SIG-M5 treated with dmso at 0.1 percent for 504 hours (cell line): ENCODE data around the gene SLC15A1.
A peak's percentile ranks its signal among the peaks of the same experiment; 100 is the strongest.

Experiments used
- DNase-seq: peaks from one replicate; lab custom pipeline; 2025; ENCODE audit not compliant: unreplicated experiment; lab: John Stamatoyannopoulos, UW

SLC15A1 gene

DNA sequence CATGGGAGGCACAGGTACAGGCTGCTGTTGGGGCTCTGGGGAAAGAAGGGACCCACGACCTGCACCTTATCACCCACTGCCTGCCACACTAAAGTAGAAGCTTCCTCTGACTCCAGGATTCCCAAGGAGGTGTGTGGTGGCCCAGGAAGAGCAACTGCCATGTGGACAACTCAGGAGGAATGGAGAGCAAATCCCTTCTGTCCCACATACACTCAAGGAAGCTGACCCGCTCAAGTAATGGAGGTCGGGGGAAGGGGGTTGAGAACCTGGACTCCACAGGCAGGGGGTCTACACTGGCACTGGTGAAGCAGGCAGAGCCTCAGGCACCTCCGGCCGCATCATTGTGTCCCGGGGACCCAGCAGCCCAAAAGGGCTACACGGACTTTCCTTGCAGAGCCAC lies 29.4 kb upstream of the SLC15A1 start:
- DNase-seq, result no peak

DNA sequence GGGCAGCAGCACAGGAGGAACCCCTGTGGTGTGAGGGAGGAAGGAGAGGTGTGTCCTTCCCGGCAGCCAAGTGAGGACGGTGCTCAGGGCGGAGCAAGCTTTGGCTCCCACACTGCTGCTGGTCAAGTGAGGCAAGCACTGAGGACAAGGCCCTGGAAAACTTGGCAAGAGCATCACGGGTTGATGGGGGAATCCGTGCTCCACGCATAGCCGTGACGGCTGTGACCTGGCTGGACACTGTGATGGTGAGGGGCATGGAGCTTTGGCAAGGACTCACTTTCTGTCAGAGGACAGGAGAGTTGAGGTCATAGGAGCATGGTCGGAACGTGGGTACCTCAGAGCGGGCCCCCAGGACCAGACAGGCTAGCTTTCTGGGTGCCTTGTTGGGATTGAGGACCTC lies 29.0 kb upstream of the SLC15A1 start:
- no peak for DNase-seq

DNA sequence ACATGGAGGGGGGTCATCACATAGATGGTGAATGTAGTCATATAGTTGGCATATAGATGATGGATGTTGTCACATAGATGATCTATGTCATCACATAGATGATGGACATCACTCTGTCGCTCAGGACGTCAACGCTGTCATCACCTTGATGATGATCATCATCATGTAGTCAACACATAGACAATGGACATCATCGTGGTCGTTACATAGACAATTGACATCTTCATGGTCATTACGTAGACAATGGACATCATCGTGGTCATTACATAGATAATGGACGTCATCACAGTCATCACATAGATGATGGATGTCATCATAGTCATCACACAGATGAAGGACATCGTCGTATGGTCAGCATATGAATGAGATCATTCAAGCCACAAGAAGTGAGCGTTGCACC lies 28.6 kb upstream of the SLC15A1 start:
- no peak for DNase-seq

DNA sequence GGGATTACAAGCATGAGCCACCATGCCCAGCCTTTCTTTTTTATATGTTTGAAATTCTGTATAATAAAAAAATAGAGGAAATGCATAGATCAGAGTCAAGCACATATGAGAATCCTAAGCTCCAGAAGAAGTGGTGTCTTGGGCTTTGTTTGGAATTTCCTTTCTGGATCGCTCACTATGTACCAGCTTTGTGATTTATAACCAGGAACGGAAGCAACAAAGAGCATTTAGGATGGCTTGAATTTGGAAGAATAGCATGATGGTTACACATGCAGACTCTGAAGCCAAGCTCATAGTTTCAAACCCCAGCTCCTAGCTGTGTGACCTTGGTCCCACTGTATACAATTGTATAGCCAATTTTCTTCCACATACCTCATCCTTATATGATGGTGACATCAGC lies 28.0 kb upstream of the SLC15A1 start:
- DNase-seq, result no peak

DNA sequence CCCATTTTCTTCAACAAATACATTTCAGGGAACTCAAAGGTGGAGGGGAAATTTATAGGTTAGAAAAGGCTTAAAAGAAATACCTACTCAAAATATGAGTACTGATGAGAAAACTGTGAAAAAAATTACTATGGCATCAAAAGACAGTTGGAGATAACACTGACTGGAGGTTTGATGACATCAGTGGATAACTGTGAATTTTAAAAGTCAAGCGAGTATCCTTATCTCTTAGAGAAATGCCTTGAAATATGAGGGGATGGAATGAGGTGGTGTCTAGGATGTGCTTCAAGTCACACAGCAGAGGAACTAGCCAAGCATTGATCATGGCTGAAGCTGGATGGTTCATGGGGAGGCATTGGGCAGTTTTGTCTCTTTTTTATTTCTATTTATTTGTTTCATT lies 27.2 kb upstream of the SLC15A1 start:
- no peak for DNase-seq

DNA sequence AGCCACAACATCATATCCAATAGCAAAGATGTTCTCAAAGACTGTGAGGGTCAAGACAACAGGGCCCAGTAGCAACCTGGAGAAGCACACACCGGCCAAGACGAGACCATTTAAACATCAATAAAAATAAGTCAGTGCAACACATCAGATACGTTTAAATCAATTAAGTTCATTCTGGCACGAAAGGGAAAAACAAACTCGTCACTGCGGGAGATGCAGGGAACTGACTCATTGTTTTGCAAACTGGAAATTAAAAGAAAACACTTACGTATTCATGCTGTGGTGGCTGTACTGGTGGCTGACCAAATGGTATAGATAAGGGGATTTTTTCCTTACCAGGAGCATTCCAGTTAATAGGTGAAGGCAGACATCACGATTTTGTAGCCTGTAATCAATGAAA lies 26.3 kb upstream of the SLC15A1 start:
- no peak for DNase-seq

DNA sequence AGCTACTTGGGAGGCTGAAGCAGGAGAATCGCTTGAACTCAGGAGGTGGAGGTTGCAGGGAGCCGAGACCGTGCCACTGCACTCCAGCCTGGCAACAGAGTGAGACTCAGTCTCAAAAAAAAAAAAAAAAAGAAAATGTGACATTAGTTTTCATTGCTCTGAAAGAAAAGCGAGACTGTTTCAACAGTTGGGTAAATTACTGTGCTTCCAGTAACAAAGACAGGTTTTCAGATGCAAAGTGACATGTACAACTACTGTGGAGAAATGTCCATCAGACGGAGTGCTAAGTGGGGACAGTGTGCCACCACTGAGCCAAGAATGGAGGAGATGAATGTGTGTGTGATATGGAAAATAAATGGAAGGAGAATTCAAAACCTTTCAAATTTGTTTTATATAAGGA lies 24.2 kb upstream of the SLC15A1 start:
- DNase-seq, result no peak

DNA sequence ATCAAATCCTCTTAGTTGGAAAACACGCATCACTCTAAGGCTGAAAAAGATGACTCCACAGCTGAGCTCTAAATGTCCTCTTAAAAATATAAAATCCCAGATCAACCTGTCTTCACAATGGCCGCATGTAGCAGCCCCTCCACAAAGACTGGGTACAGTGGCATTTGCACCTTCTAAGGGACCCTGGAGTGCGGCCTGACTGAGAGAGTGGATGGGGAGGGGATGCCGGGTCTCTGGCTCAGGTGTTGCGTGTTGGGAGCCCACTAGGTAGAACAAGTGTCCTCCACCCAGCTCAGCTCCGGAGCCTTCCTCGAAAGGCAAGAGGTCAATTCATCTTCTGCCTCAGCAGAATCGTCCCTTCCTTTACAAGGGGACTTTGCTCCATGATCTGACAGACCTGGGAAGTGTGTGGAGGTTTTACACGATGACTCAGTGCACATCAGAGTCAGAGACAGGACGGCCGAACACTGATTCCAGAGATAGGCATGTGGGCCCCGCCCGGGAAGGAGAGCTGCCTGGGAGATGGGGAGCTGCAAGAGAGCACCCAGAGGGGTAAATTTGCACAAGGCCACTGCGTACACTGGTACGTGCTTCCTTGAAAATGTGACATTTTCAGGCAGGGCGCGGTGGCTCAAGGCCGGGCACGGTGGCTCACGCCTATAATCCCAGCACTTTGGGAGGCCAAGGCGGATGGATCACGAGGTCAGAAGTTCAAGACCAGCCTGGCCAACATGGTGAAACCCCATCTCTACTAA lies 23.5 kb upstream of the SLC15A1 start:
- DNase-seq, result no peak

DNA sequence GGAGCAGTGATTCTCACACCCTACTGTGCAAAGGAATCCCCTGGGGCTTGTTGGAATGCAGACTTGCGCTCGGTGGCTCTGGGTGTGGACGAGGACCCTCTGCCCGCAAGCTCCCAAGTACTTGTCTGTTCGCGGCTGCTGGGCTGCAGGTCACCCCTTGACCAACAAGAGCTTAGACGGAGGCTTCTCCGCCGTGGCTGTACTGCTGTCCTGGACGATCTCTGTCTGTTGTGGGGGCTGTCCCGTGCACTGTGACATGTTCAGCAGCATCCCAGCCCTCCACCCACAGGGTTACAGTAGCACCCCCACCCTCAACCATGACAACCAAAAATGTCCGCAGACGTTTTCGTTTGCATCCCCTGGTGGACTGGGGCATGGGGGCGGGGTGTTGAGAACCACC lies 22.9 kb upstream of the SLC15A1 start:
- DNase-seq, result no peak

DNA sequence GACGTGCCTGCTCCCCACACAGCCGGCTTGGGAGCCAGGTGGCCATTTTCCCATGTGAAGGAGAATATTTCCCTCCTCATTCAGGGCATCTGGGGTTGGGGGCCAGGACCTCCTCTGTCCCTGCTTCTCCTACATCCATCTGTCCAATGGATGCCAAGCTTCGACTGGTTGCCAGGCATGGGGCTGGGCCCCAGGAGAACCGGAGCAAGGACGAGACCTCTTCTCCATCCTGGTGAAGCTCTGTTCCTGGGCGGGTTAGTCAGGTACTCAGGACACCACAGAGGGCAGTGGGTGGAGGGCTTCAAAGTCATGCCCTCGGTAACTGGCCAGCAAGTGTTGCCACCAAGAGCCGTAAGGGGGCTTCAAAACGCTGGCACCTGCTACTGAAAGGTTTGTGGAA lies 22.3 kb upstream of the SLC15A1 start:
- DNase-seq, result no peak

DNA sequence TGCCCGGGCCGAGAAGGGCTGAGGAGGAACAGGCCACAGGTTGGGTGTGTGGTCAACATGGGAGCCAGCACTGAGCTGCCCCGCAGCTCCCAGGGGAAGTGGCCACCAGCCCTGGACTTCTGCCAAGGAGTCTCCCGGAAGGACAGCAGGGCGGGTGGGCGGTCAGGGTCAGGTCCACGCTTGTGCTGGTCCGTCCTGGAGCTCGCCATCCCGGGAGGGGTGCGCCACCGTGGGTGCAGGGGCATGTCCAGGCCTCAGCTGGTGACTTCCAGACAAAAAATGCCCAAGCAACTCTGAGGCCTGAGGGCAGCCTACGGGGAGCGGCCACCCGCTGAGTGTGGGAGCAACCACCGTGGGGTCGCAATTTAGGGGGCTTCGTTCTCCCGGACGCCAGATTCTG lies 21.4 kb upstream of the SLC15A1 start:
- no peak for DNase-seq

DNA sequence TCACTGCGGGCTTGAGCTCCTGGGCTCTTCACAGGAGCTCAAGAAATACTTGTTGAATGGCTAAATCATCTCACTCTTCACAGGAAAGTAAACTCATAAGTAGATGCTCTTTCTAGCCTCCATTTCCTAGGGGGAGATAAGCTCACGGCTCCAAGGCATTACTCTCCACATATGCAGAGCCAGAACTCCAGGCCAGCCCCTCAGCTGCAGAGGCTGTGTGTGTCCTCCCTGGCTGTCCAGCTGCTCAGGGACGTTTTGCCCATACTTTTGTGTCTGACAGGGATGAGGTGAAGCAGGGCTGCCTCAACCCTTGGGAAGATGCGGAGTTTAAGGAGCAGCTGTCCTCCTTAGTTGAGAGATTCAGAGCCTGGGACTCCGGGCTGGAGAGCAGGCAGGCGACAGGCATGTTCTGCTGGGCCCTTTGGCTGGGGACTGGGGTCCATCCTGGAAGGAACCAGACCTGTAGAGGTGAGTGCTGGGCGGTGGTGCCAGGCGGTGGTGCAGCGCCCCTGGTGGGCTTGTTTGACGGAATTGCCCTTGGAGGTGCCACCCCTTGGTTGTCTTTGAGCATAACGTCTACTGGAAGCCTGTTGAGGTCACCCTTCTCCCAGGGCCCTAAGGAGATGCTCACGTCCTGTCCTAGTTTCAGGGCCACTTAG lies 20.5 kb upstream of the SLC15A1 start:
- DNase-seq, result no peak

DNA sequence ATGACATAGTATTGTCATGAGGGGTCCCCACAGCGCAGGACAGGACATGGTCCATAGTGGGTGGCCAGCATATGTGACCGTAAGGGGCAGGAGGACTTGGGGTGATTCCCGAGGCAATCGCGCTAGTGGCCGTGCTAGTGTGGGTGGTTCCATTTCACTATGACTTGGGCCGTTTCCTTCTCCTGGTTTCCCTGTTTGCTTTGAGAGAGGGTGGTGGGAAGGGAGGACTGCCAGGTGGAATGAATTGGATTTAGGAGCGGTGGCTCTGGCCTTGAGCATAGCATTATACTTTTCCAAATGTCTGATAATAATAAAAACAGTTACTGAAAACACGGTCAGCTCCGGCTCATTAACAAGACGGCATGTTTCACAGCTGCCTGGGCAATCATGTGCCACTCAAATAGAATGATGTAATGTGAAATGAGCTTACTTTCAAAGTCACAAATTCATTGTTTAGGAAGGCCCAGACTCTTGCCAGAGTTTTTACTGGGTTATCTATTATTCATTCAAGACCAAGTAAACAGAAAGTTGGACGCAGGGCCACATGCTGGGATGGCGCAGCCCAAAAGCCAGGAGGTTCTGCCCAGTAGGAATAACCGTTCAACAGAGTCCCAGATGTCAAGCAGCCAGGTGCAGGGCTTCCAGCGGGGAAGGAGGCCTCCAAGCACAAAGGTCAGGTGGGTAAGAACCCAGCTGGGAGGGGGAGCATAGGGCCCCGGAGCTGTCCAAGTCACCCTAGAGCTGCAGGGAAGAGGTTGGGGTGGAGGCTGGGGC lies 19.6 kb upstream of the SLC15A1 start:
- no peak for DNase-seq

DNA sequence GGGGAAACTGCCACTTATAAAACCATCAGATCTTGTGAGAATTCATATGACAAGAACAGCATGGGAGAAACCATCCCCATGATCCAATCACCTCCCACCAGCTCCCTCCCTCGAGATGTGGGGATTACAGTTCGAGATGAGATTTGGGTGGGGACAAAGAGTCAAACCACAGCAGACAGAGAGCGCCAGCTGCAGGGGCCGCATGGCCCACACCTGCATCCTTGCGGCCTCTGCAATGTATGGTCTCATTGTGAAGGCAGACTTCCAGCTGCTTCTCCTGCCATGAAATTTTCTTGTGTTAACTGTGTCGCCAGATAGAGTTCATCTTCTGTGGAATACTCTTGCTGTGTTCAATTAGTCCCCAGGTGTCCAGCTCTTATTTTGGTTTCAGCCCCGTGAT lies 17.3 kb upstream of the SLC15A1 start:
- no peak for DNase-seq

DNA sequence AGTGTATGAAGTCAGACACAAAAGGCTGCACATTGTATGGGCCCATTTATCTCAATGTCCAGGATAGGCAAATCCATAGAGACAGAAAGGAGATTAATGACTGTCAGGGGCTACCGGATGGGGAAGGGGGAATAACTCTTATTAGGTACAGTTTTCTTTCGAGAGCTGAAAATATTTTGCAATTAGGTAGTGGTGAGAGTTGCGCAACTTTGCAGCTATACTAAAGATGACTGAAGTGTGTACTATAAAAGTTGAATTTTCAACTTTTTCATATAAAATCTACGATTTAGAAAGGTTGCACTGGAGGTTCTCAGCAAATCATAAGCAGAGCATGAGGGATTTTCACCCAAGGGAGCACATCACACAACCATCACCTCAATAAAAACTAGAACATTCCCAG lies 16.1 kb upstream of the SLC15A1 start:
- DNase-seq, result peak; percentile 36

DNA sequence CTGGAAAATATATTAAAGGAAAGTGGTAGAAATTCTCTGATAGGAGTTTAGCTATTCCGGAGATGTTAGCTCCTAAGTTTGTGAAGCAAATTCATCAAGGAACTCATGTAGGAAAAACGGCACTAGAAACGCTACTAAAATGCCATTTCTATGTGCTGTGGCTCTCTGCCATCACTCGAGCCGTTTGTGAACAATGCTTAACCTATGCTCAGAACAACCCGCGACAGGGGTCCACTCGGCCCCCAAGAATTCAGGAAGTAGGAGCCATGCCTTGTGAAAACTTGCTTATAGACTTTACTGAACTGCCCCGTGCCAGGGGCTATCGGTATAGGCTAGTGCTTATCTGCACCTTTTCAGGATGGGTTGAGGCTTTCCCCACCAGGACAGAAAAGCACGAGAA lies 14.2 kb upstream of the SLC15A1 start:
- DNase-seq, result no peak

DNA sequence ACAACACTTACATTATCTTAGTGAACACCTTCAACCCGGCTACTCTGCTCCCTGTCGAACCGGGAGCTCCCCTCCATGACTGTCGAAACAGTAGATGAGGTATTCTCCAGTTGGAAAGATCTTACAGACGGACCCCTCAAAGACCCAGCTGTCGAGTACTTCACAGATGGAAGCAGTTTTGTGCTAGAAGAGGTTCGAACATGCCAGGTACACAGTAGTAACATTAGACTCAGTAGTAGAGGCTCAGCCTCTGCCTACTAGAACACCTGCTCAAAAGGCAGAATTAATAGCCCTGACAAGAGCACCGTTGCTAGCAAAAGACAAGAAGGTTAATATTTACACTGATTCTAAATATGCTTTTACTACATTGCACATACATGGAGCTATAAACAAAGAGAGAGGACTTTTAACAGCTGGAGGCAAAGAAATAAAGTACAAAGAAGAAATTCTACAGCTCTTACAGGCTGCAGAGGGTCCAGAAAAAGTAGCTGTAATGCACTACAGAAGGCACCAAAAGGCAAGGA lies 13.6 kb upstream of the SLC15A1 start:
- no peak for DNase-seq

DNA sequence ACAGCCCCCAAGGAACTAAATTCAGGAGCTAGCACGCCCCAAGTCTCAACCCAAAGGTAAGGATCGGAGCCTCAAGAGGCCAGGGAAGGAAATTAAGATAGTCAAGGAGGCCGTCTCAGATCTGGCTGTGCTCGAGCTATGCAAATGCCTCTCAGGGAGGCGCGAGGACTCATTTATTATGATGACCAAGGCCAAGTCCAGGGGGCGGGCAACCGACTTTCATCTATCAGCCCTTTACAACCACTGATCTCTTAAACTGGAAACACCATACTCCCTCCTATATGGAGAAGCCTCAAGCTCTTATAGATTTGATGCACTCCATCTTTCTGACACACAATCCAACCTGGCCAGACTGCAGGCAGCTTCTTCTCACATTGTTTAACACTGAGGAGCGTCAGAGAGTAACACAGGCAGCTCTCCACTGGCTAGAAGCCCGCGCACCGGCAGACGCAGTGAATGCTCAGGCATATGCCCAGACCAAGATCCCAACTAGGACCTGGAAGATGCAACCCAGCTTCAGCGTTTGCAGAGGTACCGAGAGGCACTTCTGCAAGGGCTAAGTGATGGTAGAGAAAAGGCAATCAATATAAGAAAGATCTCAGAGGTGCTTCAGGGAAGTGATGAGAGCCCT lies 9.6 kb upstream of the SLC15A1 start:
- no peak for DNase-seq

DNA sequence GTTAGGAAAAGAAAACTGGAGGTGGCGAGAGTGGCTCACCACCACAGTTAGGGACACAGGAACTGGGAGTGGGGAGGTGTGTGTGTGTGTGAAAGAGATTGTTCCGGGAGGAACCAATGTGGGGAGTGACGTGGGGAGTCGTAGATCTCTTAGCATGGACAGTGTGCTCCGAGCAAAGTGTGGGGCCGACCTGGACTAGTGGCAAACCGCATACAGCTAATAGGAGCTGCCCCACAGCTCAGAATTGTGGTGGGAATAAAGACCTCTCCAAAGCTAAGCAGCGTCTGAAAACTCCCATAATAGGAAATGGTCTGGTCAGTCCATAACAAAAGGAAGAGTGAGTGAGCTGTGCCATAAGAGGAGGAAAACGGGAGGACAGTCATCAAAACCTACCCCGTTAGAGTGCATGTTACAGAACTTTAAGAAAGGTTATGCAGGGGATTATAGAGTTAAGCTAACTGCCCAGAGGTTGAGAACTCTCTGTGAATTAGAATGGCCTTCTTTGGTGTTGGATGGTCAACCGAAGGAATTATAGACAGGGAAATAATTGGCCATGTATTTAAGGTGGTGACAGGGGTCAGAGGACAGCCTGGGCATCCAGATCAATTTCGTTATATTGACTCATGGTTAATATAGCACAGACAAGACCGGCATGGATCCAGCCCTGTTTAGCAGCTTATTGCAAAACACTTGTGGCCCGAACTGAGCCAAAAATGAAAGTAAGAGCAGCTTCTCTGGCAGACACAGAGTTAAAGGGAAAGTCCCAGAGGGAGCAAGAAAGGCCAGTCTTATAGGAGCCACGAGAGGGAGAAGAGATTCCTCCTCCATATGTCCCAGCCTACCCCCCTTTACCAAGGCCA lies 8.9 kb upstream of the SLC15A1 start:
- DNase-seq, result peak; percentile 73

DNA sequence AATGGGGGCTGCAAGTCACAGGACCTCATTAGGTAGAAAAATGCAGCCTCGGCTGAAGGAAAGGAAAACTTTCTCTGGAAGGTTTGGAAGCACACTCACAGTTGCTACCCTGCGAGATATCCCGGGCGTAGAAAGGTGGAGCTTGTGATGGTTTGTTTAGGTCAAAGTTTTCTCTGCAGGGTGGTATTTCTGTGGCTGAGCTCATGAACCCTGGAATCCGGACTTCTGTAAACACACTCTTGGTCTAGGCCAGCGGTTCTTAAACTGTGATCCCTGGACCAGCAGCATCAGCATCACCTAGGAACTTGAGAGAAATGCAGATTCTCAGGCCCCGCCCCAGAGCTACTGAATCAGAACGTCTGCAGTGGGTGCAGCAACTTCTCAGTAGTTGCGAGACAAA lies 3.3 kb upstream of the SLC15A1 start:
- DNase-seq, result no peak

DNA sequence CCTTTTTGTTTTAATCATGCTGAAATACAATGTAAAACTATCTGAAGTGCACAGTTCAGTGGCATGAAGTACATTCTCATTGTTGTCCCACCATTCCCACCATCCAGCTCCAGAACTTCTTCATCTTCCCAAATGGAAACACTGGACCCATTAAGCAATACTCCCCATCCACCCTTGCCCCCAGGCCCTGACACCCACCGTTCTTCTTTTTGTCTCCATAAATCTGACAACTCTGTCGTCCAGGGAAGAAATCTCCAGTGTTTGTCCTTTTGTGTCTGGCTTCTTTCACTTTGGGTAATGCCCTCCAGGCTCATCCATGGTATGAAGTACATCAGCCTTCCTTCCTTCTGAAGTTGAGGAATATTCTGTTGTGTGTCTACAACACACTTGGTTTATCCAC lies 2.6 kb upstream of the SLC15A1 start:
- no peak for DNase-seq
